SK-N-DZ (cell line): ENCODE measurements around the gene DTNBP1. TPM values are rescaled to one million over a fixed set of nuclear protein-coding genes. Genes with fewer than 3 reads are reported as not detected.

ENCODE experiments used
- DNase-seq: peaks from one replicate; pipeline ENCODE4 v3.0.0-alpha.2; 2015; ENCODE audit warnings: low spot score
- polyA plus RNA-seq, 2 experiments: library from polyadenylated mRNA; depleted of rRNA; stranded (reverse); fragments of >200 nt; gene quantifications; 2 replicates each; pipeline ENCODE4 v1.2.3, GENCODE V29; 2014

Gene DTNBP1
- 7.1 and 10.8 TPM in 2 replicates for polyA plus RNA-seq (2014; cell fraction: cytosol; rRNA removed)
- polyA plus RNA-seq (2014; cell fraction: nucleus; rRNA removed), result 6.8 and 21.8 TPM in 2 replicates

- DNase-seq, result peak; percentile 80
Observed at GRCh38 chr6:15662326-15663129, at the start of gene DTNBP1. TSS of gene DTNBP1 (minus strand) at chr6:15663028. CDS start at chr6:15662869, 159 bp downstream.

DNA sequence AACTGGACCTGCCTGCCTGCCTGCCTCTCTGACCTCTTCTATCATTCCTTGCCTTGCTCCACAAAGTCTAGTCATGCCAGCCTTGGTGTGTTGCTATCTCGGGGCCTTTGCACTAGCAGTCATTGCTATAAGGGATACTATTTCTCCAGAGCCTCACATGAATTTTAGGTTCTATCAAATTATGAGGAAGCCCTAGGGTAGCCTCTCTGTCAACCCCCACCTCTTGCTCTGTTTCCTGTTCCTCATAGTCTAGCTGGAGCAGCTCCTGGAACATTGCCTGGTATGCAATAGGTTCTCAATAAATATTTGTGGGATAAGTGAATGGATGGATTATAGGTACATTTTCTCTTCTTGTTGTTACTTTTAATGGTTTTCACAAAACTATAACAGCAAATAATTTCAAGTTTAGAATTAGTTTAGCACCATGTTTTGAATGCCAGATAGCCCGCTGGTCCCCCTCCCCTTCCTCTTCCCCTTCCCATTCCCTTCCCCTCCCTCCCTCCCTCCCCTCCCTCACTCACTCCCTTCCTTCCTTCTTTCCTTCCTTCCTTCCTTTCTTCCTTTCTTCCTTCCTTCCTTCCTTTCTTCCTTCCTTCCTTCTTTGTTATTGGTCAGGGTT, 46.9 kb upstream of the DTNBP1 start:
- DNase-seq, result no peak

DNA sequence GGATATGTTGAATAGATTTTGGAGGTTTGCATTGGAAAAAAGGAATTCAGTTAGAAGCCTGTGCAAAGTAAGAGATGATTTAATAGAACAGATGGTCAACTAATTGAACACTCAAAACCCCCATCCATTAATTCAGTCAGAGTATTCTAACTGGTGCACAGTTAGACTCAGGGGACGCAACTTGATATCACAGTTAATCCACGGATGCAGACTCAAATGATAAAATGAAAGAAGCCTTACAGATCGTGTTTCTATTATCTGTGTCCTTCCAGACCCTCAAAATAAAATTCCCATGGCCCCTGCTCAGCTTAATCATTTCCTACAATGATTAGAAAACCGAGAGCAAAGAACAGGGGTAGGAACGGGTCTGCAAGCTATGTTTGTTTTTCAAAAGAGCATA, 45.4 kb upstream of the DTNBP1 start:
- no peak for DNase-seq

DNA sequence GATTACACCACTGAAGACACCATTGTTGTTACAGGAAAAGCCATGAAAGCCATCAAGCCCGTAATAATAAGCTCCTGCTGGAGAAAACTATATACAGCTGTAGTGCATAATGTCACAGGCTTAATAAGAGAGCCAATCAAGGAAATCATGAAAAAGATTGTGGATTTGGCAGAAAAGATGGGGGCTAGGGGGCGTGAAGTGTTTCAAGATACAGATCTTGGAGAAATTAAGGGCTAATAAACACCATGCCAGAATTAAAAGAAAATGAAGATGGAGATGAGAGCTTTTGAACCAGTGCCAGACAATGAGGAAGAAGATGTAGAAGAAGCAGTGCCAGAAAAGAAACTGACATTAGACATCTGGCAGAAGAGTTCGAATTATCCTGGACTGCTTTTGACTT, 43.2 kb upstream of the DTNBP1 start:
- no peak for DNase-seq

GRCh38 chr6:15698471-15698870, 35.6 kb upstream of the DTNBP1 start:
- DNase-seq, result no peak

- DNase-seq, result no peak
Observed at GRCh38 chr6:15697895-15698294, 35.1 kb upstream of the DTNBP1 start.

GRCh38 chr6:15691250-15691869, 28.5 kb upstream of the DTNBP1 start:
- peak; percentile 88 for DNase-seq

DNA sequence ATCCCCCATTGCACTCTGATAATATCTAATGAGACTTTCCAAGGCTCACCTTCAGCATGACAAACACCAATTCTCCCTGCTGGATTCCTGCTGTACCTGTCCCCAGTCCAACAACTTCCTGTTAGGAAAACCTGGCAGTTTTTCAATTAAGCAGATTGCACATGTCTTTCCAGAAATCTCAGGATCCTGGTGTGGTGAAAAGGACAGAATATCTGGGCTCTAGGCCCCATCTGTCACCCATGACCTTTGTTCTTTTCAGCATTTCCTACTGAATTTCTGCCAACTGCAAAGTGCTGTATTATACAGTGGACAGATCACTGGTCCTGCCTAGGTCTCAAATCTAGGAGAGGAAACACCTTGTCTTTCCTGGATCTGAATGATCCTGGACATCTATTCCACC, 27.7 kb upstream of the DTNBP1 start:
- DNase-seq, result no peak

DNA sequence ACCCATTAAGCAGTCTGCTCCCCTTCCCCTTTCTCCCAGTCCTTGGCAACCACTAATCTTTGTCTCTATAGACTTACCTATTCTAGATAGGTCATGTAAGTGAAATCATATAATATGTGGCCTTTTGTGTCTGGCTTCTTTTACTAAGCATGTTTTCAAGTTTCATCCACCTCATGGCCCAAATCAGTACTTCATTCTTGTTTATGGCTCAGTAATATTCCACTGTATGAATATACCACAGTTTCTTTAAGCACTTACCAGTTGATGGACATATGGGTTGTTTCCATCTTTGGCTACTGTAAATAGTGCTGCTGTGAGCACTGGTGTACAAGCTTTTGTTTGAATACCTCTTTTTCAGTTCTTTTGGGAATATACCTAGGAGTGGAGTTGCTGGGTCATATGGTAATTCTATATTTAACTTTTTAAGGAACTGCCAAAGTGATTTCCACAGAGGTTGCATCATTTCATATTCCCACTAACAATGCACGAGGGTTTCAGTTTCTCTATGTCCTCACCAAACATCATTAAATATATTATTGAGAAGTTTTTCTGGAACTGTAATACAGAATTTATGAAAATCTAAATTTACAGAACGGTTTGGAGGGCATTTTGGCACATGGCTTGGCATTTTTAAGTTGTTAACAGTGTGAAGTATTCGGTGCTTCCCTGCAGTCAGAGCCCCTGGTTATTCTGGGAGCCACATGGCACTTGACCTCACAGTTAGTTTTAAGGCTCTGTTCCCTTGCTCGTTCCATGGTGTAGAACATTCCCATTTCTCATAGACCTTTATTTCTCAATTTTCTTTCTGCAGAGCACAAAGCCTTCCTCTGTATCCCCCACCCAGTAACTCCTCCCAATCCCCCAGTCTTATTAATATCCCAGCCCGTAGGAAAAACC, 27.0 kb upstream of the DTNBP1 start:
- DNase-seq, result no peak

DNA sequence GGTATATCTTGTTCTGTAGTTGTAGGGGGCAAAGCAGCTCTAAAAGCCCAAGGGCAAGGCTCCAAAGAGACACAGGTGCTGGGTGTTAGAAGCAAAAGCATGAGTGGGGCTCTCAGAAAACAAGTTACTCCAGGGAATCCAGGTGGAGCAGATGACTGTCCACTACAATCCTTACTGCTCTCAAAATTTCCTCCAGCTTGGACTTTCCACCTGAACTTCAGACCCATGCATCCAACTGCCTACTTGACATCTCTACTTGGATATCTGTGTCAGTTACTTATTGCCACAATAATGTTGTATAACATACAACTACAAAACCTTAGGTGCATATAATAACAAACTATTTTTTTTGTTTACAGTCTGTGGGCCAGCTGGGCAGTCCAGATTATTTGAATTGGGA, 22.8 kb upstream of the DTNBP1 start:
- DNase-seq, result no peak

DNA sequence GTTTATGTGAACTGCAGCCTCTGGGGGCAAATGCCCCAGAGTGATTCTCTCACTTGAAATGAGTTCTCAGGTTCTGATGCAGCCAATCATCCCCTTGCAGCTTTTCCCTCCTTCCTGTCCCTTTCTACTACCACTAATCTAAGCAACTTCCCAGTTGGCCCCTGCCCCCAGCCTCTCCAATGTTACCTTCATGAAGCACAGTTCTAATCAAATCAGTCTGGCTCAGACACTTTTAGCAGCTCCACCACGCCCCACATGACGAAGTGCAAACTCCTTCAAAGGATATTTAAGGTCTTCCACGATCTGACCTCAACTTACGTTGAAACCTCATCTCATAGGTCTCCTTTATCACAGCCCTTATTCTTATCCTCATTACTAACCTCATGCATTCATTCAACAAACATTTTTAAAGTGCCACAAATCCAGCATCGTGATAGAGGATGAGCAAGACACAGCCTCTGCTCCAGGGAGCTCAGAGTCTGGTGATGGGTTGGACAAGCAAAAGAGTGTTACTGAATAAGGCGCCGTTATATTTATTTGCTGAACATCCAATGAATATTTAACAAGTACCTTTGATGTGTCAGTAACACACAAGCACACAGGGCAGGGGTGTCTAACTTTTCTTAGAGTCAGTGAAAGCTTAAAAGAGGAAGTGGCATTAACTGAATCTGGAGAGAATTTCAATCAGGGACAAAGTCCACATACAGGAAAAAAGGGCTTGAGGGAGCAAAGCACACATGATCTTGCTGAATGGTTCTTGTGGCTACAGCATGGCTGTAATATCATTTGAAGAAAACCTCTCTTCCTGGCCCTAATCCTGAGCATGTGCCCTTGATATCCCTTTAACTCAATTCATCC, 20.4 kb upstream of the DTNBP1 start:
- peak; percentile 36 for DNase-seq

GRCh38 chr6:15681946-15682345, 19.1 kb upstream of the DTNBP1 start:
- no peak for DNase-seq

DNA sequence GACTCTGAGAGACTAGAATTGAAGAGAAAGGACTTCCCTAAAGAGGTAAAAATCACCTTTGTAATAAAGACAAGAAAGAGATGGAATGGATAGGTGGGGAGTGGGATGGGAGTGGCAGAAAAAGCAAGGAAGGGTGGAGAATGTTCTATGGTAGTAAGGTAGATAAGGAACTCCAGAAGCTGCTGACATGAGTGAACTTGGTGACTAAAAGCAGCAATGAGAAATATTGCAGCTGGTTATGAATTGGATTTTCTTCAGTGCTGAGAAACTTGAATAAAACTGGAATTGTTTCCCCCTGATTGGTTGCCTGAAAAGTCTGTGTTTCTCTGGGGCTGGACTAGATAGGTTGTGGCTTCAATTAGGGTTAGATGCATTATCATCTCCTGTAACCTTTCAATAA, 15.7 kb upstream of the DTNBP1 start:
- no peak for DNase-seq

DNA sequence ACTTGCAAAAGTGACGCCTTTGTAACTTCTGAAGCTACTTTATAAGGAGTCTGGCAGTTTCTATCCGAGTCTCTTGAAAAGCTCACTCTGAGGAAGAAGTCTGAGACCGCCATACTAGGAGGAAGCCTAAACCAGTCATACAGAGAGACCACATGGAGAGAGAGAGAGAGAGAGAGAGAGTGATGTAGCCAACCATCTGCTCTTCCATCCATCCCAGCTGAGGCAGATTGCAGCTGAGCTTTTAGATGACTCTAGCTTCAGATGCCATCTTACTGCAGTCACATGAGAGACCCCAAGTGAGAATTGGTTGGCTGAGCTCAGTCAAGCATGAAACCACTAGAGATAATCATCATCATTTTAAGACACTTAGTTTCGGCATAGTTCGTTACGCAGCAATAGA, 15.0 kb upstream of the DTNBP1 start:
- peak; percentile 47 for DNase-seq

DNA sequence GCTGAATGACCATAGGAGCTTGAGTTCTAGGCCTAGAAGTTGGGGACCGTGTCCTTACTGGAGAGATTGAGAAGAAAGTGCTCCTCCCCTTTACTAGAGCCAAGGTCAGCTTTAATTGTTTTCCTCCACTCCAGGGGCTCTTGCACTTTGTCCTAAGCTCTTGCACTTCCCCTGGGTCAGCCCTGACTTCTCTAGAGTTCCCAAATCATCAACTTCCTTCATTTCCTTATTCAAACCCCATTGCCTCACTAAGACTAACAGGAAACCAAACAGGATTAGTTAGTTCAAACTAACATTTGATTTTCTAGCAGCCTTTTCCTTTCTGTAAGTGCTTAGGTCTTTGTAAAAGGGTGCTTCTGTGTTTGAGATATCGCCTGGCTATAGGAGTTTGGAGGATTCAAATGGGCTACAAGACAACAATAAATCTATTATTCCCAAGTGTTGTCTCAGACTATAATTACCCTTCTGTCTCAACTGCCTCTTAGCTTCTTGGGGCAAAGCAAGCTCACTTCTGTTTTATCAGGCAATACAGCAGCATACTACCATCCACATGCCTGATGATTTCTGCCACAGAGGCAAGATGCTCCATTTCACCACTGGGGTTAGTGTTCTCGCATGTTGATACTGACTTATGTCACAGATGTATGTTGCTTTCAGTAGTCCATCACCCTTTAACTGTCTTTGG, 12.8 kb upstream of the DTNBP1 start:
- DNase-seq, result no peak

DNA sequence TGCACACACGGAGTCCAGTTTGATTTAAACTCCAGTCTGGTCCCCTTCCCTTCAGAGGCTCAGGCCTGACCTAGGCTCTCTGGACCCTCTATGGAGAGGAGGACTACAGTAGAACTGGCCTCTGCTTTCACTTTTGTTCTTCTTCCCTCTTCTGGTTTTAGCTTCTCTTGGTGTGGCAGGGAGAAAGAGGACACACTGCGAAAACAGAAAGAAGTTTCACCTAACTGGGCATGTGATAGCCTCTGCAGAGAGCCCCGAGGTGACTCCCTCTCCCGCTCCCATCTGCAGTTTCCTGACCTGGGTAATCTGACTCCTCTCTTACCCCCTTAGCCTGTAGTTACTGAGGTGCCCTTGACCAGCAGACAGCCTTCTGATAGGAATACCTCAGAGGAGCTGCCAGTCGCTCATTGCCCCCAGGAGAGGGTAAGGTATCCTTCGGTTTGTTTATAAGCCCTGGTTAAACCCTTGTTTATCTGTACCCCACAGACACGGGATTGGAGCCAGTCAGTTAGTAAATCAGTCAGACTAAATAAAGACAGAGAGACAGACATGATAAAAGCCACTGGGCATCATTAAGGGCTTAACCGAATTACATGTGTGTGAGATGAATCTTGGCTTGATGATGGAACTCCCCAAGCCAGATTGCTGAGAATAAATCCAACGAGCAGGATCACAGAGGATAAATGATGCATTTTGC, 12.0 kb upstream of the DTNBP1 start:
- peak; percentile 31 for DNase-seq

GRCh38 chr6:15673666-15674065, 10.8 kb upstream of the DTNBP1 start:
- no peak for DNase-seq

- DNase-seq, result no peak
Observed at GRCh38 chr6:15672818-15673217, 10.0 kb upstream of the DTNBP1 start.

DNA sequence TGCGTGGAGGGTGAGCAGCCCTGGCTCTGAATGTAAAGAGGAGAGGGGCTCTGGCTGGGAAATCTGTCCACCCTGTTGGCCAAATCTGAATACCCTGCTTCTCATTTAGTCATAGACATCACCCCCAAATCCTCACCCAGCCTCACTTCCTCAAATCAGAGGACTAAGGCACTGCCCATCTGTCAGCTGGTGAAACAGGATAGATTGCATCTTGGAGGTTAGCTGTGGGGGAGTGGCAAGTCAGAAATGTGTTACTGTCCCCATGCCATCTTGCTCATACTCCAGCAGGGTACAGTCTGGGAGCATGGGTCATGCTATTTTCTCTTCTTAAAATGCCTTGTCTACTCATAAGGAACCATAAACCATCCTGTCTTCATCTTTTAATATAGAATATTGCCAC, 9.5 kb upstream of the DTNBP1 start:
- no peak for DNase-seq
